HS-5 (cell line): ENCODE measurements around the gene PRKCB.

Source experiments
- DNase-seq: peaks from one replicate; pipeline ENCODE4 v3.0.0-alpha.2; 2012; ENCODE audit warnings: low read depth

Gene PRKCB

DNA sequence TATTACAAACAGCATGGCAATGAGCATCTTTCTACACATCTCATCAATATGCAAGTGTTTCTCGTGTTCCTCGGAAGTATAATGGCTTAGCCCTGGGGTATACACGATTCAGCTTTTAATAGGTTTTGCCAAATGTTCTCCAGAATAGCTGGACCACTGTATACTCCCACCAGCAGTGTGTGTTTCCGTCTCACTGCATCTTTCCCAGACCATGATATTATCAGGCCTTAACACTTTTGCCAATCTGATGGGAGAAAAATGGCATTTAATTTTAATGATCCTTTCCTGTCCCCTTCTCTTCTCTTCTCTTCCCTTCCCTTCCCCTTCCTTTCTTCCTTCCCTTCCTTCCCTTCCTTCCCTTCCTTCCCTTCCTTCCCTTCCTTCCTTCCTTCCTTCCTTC is 30.8 kb downstream of the PRKCB start:
- no peak for DNase-seq

DNA sequence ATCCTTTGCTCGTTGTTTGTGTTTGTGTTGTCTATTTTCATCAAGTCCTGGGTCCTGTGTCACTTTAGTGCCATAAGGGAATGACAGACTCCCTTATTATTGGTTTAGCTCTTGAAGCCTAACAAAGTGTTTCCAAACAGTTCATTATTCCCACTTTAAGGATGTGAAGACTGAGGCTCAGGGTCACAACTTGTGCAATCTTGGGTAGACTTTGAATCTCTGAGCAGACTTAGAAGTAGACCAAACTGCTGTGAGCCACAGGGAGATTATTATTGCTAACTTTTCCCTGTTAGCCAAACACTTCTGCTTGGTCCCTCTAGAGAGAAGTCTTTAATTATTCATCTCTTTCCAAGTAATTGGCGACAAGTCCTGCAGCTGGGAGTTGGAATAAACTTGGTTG is 31.8 kb downstream of the PRKCB start:
- DNase-seq = no peak

DNA sequence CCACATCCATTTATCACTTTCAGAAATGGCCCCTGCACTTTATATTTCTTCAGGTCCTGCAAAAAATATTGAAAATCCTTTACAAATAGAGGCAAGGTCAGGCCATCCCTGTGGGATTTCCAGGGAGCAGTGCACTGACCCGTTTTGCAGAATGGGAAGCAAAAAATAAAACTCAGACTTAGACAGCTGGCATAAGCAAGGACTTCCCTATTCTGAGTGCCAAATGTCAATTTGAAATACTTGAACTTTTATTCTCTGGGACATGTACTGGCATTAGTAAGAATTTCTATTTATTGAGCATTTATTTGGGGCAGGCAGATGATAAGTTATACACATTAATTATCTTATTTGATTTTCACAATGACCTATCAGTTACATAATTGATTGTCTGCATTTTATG is 32.4 kb downstream of the PRKCB start:
- DNase-seq = no peak

DNA sequence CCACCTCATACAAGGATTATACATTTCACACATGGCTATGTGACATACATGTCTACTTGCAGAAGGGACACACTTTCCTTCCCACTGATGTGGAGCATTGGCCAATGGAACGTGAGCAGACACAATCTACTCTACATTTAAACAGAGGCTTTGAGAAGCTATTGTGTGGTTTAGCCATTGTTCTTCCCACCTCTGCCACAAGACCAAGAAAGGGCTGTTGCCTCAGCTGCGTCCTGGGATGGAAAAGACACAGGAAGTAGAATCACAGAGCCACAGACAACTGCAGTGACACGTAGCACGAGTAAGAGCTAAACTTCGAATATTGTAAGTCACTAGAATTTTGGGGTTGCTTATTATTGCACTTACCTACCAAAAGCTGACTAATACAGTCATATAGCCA is 33.3 kb downstream of the PRKCB start:
- DNase-seq = no peak

DNA sequence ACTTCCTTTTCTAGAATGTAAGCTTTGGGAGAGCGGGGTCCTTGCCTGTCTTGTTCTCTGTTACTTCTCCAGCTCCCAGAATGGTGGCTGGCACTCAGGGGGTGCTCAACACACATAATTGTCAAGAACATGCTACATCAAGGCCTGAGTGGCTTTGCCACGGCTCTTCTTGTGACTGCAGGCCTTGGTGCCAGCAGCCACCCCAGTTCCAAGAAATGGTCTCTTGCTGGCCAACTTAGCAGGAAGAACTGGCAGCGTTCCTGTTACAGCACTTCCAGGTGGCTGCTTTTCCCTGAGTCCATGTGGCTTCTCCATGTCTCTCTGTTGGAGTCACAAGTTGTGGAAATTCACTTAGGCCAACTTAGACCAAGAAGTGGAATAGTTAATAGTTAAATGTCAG is 36.1 kb downstream of the PRKCB start:
- no peak for DNase-seq

DNA sequence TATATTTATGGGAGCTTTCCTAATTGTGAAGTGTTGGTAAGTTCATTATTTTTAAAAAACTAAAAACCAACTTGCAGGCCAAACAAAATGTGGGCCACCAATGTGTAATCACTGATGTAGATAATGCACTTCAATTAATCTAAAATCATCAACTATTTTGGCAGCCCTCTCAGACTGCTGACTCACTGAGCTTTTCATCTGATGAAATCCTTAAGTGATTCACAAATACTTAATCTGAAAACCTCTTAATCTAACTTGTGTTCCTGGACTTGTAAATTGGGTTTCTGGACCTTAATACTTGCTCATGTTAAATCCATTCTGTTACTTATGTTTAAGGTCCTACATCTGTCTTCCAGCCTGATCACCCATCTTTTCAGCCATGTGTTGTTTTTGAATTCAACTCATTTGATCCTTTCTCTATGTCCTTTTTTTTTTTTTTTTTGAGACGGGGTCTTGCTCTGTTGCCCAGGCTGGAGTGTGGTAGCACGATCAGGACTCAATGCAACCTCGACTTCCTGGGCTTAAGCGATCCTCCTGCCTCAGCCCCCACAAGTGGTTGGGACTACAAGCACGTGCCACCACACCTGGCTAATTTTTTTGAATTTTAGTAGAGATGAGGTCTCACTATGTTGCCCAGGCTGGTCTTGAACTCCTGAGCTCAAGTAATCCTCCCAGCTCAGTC is 39.0 kb downstream of the PRKCB start:
- DNase-seq = no peak

DNA sequence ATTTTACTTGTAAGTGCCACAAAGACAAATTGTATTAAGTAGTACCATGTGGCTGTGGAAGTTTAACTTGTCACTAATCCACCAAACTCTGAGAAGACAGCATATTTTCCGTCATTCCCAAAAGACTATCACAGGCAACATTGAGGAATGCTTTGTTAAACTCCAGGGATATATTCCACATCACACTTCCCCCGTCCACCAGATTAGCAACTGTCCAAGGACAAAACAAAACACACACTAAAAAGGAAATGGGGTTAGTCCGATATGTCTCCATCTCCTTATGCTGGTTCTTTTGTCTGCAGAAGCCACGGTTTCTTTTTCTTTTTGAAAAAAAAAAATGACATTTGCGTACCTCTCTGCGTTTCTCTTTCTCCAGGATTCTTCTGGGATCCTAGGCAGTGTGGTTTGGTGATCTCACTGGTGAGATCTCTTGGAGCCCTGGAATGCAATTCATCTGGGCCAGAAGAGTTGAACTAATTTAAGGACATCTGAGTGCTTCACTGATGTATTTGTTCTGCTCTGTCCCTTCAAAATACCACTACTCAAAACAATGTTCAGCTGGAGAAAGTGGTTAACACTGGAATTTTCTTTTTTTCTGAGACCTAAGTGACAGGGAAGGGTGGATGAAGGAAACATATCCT is 40.6 kb downstream of the PRKCB start:
- no peak for DNase-seq

DNA sequence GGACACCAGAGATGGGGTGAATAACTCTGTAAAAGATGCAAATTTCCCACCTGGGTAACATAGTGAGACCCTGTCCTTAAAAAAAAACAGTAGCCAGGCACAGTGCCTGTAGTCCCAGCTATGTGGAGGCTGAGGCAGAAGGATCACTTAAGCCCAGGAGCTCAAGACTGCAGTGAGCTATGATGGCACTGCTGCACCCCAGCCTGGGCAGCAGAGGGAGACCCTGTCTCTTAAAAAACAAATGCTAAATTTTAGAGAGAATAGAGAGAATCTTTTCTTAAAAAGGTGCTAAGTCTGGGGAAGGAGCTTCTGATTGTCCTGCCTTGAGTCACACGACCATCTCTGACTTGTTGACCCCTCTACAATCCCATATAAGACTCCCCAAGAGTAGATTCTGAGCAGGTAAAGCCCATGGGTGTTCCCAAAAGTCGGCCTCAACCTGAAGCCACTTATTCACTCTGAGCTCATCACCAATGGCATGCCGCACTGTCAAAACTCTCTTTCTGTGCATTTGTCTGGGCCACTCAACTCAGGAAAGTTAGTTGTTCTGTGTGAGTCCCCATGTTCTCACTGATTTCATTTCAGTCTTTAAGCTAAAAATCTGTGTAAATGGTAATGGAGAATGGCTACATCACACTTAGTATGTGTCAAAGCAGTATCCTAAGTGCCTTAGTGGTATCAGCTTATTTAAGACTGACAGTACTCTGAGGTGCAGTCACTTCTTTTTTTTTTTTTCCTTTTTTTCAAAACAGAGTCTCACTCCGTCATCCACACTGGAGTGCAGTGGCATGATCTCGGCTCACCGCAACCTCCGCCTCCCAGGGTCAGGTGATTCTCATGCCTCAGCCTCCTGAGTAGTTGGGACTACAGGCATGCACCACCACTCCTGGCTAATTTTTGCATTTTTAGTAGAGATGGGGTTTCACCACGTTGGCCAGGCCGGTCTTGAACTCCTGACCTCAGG is 41.6 kb downstream of the PRKCB start:
- no peak for DNase-seq

DNA sequence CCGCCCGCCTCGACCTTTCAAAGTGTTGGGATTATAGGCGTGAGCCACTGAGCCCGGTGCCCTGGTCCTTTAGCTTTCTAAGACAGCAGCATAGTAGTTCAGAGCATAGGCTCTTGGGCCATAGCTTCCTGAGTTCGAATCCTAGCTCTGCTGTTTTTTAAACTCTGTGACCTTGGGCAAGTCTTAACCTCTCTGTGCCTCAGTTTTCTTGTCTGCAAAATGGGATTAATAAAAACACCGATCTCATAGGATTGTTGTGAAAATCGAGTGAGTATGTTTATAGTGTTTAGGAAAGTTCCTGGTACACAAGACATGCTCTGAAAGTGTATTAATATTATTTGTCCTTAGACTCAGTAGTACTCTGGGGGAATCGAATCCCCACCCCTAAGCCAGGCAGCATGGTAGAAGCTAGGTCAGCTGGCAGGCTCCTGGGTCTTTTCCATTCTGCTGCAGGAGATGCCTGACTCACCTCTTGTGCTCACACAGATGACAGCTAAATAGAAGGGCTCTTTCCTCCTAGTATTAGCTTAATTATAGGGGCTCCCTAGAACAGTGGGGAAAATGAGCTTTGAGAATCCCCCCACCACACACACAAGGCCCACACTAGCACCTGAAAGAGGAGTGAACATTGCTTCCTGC is 44.1 kb downstream of the PRKCB start:
- DNase-seq = no peak

DNA sequence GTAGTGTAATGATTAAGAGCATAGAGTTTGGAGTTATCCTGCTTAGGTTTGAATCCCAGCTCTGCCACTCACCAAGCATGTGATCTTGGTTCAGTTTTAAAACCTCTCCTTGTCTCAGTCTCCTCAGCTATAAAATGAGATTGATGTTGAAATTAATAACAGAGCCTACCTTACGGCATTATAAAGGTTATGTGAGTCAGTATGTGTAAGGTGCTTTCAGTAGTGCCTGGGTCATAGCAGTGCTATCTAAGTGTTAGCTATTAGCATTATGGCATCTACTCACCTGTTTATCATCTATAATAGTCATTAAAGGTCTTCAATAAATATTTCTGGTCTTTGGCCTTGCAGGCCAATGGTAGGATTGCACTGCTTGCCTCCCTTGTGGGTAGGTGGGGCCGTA is 53.4 kb downstream of the PRKCB start:
- no peak for DNase-seq

DNA sequence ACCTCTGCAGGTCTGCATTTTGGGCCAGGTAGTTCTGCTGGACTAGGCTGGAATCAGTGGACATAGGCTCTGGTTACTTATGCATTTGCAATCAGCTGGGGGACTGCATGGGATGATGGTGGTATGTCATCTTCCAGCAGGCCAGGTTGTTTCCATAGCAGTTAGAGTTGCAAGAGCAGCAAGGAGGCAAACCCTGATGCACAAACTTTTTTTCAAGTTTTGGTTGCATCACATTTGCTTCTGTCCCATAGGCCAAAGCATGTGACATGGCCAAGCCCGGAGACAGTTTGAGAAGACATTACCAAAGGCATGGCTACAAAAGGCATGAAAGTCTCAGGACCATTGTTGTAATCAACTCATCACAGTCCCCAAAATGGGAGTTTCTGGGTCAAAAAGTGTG is 58.2 kb downstream of the PRKCB start:
- DNase-seq = no peak

DNA sequence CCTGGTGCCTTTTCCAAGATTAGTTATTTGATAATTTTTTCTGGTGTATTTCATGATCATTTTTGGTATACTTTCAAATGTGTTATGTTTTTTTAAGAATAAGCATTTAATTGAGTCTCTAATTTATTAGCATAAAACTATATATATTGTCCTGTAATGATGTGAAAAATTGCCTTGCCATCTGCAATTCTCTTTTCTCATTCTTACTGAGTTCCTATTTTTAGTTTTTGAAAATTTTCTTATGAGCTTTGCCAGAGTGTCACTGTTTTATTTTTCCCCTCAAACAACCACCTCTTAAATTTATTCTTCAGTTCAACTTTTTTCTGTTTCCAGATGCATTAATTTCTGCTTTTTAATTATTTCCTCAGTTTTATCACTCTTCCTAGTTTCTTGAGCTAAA is 59.3 kb downstream of the PRKCB start:
- DNase-seq = no peak

DNA sequence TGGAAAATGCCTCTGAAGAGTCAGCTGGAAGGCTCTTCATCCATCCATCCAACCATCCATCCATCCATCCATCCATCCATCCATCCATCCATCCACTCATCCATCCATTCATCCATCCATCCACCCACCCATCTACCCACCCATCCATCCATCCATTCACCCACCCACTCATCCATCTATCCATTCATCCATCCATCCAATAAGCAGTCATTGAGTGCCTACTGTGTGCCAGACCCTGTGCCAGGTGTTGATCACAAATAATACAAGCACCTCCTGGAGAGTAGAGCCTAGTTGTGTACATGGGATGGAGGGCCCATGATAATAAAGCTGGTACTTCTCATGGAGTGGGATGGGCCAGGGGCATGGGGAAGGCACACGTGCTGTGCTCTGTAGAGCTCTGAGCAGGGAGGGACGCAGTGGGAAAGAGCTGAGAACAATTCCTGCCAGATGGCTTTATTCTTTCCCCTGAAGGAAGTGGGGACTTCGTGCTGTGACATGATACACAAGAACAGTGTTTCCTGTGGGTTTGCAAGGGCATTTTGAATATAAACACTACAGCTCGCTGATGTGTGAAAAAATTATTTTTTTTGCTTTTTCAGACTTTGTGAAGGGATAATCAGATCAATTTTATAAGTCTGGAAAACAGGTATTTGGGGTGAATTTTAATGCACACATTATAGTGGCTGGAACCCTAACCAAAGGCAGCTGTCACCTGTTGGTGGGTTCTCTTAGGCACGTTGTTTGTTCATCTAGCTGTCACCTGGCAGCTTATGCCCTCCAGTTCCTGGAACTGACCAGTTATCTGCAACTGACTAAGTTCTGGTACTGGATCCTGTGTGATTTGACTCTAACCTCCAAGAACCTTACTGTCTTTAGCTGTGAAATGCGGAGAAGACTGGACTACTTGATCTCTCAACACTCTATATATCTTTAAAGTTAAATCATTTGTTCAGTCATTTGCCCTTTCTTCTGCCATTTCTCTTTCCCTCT is 61.3 kb downstream of the PRKCB start:
- DNase-seq = no peak

DNA sequence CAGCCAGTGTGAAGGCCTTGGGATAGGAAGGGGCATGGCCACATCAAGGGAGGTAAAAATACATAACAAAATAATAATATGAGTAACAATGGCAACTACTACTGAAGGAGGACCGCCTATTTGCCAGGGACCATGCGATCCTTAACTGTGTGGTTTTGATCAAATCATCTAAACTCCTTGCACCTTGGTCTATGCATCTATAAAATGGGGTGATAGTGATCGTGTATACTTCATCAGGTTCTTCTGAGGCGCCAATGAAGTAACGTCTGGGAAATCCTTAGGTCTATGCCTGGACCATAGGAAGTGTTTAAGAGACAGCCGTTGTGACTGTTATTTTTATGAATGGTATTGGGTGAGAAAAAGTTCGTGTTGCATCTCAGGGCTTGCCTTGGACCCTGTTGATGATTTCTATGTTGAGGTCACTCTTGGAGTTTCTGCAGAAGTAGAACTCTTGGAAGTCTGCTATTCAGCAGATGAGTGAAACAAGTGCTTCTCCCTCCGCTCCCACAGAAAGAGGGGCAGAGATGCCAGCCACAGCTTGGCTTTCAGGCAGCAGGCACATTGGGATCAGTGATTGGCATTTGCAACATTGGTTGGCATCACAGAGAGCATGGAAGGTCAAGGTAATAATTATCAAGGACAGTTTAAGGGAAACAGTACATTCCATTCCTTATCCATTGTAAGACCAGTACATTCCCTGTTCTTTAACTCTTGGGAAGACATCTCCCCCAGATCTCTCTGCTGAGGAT is 63.1 kb downstream of the PRKCB start:
- no peak for DNase-seq

DNA sequence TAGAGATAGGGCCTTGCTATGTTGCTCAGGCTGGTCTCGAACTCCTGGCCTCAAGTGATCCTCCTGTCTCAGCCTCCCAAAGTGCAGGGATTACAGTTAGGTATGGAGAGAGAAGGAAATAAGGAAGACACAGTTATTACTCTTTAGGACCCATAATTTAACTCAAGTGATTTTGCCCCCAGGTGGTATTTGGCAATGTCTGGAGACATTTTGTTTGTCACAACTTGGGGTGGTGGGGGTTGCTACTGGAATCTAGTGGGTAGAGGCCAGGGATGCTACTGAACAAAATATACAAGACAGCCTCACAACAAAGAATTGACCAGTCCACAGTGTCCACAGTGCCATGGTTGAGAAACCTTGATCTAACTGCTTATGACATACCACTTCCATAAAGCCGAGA is 64.1 kb downstream of the PRKCB start:
- DNase-seq = no peak

DNA sequence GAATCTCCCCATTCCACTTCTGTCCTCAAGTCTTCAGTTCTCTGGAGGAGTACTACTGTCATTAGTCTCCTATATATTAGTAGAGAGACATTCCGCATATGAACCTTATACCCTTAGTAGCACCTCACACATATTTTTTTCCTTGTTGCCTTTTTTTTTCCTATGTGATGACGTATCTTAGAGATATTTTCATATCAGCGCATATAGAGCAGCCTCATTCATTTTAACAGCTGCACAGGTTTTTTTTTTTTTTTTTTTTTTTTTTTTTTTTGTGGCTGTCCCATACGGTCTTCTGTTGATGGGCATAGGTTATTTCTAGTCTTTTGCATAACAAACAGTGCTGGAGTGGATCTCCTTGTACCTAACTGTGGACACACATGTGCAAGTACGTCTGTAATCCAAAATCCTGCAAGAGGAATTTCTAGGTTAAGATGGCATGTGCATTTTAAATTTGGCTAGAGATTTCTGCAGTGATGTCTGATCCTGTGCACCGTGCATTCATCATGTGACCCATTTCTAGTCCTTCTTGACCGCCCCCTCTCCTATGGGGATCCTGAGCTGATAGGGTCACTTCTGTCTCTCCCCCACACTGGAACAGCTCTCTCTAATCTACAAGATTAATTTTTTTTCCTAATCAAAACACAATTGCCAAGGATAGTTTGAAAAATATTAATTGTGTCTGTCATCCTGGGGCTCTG is 64.8 kb downstream of the PRKCB start:
- no peak for DNase-seq

DNA sequence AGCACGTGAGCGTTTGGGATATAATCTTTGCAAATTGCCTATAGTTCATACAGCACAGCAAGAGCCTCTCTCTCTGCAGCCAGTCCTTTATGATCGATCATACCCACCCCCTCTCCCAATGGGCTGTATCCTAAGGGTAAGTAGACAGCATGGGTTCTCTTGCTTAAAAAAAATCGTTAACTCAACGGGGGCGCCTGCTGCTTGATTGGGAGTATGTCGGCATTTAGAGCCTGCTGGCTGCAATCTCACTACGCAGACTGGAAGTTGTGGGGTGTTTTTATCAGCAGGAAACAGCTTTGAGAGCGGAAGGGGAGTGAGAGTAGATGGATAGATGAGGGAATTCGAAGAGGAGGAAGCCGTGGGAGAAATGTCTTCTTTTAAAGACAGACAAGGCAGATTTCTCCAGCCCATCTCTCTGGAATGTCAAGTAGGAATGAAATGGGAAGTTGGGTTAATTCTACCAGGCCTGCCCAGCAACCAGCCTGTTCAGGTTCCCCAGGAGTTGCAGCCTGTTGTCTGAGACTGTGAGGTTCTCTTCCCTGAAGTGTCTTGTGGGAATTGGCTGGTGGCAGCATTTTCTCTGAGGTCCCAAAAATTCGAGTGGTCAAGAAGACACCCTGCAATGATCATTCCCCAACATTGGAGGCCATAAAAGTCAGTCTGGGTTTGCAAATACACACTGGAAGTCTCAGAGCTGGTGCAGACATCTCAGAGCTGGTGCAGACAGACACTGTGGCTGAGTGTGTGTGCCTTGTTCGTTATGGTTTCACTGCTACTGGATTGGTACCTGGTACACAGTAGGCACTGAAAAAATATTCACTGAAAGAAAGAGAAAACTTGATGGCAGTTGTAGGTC is 65.6 kb downstream of the PRKCB start:
- DNase-seq = no peak

DNA sequence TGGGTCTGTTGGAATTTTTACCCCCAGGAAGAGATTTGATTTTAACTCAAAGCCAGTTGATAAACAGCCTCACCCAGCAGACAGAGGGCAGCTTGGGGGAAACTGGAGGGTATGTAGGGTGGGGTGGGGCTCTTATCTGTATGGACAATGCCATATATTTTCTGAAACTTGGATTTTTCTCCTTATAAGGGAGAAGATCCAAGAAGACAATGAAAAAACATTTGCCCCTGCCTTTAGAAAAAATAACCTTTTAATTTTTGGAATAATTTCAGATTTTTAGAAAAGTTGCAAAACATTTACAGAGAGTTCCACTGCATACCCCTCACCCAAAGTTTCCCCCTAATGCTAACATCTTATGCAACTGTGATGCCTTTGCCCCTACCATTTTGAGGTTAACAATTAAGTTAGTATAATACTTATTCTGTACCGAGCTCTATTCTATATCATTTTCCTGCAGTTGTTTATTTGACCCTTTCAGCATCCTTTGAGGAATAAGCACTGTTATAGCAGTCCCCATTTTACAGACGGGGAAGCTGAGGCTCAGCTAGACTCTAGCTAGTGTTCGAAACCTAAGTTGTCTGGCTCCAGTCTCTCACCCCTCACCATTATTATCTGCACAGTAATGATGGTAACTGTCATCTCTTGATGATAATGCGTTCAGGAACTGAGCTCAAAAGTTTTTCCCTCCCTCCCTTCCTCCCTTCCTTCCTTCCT is 66.4 kb downstream of the PRKCB start:
- no peak for DNase-seq
